Upper lobe of right lung (tissue), 1 donor: Measurements from ENCODE around the gene JCAD. TPM values are rescaled to one million over a fixed set of nuclear protein-coding genes. Genes with fewer than 3 reads are reported as not detected.

Experiments
- ATAC-seq: fragments of 200-7000 bp; cut with Tn5 transposase; one replicate; pipeline ENCODE4 v1.9.1; 2020; ENCODE audit warnings: mild to moderate bottlenecking, moderate library complexity
- DNase-seq: peaks from one replicate; pipeline ENCODE4 v3.0.0-alpha.2; 2020
- H3K27ac ChIP-seq: fragments of 200-600 bp; one replicate; pipeline ENCODE4 v1.8.0; 2022
- H3K27me3 ChIP-seq: fragments of 200-600 bp; one replicate; pipeline ENCODE4 v1.8.0; 2022; ENCODE audit warnings: mild to moderate bottlenecking
- H3K36me3 ChIP-seq: fragments of 200-600 bp; one replicate; pipeline ENCODE4 v1.8.0; 2022
- H3K4me1 ChIP-seq: fragments of 200-600 bp; one replicate; pipeline ENCODE4 v1.8.0; 2022
- H3K4me3 ChIP-seq: fragments of 200-600 bp; one replicate; pipeline ENCODE4 v1.8.0; 2022; ENCODE audit warnings: mild to moderate bottlenecking
- H3K9me3 ChIP-seq: fragments of 200-600 bp; one replicate; pipeline ENCODE4 v1.8.0; 2022
- intact Hi-C: fragments of 100-400 bp; cut with DNase I; formaldehyde crosslinking; loops from one replicate; pipeline ENCODE4 v1.11.0; 2022
- total RNA-seq: library from RNA; stranded (reverse); fragmentation: NEBNext Ultra II Directional; extraction: Animal tissue kit (Norgen Biotek cat#: 25700); gene quantifications from one replicate; pipeline ENCODE4 v1.2.1, GENCODE V29; 2021
- TF ChIP-seq, protein P1 (sequence below): fragments of 200-600 bp; IDR thresholded peaks from one replicate; pipeline ENCODE4 v1.8.0; 2022; ENCODE audit warnings: antibody characterized with exemption
- donor health status: DM: no; HTN: yes; CAD: no; lungs with severe emphysema.

Gene JCAD
- total RNA-seq, 1 donor from 2014 or later: 67.6 TPM

DNA sequence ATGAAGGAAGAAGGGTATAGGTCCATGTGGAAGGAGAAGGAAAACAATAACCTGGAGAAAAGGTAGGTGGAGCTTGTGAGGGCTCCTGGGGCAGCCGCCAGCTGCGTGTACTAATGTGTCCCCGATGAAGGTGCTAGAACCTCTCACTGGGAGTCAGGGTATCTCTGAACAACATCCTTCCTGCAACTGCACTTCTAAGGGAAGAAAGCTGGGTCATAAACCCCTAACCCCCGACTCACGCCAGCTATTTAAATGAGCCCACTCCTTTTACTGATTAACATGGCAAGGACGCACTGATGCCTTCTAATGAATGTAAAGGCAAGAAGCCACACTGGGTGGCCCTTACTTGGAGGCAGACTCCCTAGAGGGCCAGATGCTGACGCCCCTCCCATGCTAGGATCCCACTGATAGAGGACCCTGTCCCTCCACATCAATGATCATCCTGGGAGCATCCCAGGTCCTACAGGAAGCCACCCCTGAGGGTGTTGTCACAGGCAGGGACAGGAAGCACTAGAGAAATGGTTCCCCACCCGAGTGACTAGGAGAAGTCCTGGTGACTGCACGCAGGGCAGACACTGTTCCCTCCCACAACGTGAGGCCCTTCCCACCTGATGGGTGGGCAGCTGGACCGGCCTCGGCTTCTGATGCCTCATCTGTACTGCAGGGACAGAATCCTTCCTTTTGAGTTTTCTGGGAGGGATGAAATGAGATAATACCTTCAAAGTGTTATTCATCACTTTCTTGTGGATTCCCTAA is 20.4 kb downstream of the JCAD start:
- Histone ChIP-seq H3K9me3 (no peaks in the 10 kb centered on the region), H3K4me1 (peaks cover 23% of the 10 kb centered on the region), H3K36me3 (no peaks in the 10 kb centered on the region), H3K4me3 (no peak overlapping the region), H3K27me3 (no peaks in the 10 kb centered on the region), H3K27ac (peak overlapping the region; percentile 6)
- no peak for DNase-seq
- intact Hi-C loops: no loop called here
- ATAC-seq: peak; percentile 17
- TF ChIP-seq, protein P1, sequence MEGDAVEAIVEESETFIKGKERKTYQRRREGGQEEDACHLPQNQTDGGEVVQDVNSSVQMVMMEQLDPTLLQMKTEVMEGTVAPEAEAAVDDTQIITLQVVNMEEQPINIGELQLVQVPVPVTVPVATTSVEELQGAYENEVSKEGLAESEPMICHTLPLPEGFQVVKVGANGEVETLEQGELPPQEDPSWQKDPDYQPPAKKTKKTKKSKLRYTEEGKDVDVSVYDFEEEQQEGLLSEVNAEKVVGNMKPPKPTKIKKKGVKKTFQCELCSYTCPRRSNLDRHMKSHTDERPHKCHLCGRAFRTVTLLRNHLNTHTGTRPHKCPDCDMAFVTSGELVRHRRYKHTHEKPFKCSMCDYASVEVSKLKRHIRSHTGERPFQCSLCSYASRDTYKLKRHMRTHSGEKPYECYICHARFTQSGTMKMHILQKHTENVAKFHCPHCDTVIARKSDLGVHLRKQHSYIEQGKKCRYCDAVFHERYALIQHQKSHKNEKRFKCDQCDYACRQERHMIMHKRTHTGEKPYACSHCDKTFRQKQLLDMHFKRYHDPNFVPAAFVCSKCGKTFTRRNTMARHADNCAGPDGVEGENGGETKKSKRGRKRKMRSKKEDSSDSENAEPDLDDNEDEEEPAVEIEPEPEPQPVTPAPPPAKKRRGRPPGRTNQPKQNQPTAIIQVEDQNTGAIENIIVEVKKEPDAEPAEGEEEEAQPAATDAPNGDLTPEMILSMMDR: no peak

DNA sequence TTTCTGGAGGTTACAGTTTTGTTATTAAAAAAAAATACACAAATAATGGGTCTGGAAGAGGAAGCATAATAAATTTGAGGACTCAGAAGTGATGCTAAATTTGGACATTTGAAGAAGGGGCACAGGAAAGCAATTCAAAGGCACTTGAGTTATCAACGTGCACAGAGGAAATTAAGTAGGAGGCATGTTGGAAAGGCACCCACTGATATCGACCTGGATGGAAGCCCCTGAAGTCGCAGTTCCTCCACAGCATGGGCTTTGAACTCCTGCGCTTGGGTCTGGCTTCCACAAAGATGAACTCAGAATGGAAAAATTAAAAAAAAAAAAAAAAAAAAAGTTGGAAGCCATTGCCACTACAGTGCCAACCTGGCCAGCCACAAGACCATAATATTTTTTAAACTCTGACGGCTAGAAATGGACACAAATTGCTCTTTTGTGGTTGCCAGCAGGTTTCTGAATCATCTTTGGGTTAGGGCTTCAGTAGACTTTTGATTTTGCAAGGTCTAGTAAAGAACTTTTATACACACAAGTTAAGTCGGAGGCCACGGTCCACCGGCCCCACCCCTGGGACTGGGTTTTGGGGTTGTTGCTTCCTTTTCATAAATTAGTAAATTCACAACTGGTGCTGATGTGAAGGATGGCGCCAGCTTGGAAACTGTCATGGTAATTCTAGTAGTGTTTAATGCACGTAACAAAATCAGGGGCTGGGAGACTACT is 21.6 kb downstream of the JCAD start:
- DNase-seq: no peak

DNA sequence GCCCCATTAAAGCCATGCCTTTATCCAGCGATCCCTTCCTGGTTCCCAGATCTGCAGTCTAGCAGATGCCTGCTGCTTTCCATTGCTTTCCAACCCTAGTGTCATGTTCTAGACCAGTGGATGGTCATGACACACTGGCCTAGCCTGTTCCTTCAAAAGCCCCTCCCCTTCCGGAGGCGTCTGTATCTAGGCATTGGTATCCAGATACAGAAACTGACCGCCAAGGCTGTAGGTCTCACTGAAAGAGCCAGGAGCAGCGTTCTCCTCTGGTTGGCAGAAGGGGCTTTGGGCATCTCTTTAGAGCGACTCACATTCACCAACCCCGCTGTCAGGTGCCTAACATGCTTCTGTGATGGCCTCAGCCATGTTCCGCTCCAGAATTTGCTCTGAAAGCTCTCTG is 22.6 kb downstream of the JCAD start:
- ATAC-seq (no peak), DNase-seq (no peak)
- no peak overlapping the region for H3K27ac ChIP-seq
- H3K36me3 ChIP-seq: no peaks in the 10 kb centered on the region
- no peak overlapping the region for H3K4me3 ChIP-seq
- no peaks in the 10 kb centered on the region for H3K27me3 ChIP-seq
- intact Hi-C loops: no loop called here
- TF ChIP-seq, protein P1: no peak
- H3K4me1 ChIP-seq: peaks cover 15% of the 10 kb centered on the region
- no peaks in the 10 kb centered on the region for H3K9me3 ChIP-seq

More for the DNA sequence above, 21.6 kb downstream of the JCAD start:
- H3K27ac ChIP-seq: no peak overlapping the region
- H3K36me3 ChIP-seq: no peaks in the 10 kb centered on the region
- no peak overlapping the region for H3K4me3 ChIP-seq
- intact Hi-C loops: no loop called here
- H3K9me3 ChIP-seq: no peaks in the 10 kb centered on the region
- peaks cover 23% of the 10 kb centered on the region for H3K4me1 ChIP-seq
- TF ChIP-seq, protein P1: no peak
- H3K27me3 ChIP-seq: no peaks in the 10 kb centered on the region
- no peak for ATAC-seq

DNA sequence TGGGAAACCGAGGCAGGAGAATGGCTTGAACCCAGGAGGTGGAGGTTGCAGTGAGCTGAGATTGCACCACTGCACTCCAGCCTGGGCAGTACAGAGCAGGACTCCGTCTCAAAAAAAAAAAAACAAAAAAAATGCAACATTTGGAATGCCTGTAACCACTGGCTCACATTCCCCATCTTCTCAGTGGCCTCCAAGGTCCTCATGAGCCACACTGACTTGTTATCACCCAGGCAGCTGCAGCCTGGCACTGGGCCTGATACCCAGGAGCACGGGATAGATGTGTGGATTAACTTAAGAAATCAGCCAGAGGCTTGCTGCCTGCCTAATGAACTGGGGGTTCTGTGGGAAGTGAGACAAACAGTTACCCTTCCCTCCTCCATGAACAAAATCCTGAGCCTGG is 23.0 kb downstream of the JCAD start:
- no peaks in the 10 kb centered on the region for H3K27me3 ChIP-seq
- ATAC-seq: no peak
- H3K4me1 ChIP-seq: peaks cover 11% of the 10 kb centered on the region
- no peak for DNase-seq
- TF ChIP-seq, protein P1: no peak
- H3K9me3 ChIP-seq: no peaks in the 10 kb centered on the region
- intact Hi-C loops: no loop called here
- H3K27ac ChIP-seq: no peak overlapping the region
- no peak overlapping the region for H3K4me3 ChIP-seq
- H3K36me3 ChIP-seq: no peaks in the 10 kb centered on the region

DNA sequence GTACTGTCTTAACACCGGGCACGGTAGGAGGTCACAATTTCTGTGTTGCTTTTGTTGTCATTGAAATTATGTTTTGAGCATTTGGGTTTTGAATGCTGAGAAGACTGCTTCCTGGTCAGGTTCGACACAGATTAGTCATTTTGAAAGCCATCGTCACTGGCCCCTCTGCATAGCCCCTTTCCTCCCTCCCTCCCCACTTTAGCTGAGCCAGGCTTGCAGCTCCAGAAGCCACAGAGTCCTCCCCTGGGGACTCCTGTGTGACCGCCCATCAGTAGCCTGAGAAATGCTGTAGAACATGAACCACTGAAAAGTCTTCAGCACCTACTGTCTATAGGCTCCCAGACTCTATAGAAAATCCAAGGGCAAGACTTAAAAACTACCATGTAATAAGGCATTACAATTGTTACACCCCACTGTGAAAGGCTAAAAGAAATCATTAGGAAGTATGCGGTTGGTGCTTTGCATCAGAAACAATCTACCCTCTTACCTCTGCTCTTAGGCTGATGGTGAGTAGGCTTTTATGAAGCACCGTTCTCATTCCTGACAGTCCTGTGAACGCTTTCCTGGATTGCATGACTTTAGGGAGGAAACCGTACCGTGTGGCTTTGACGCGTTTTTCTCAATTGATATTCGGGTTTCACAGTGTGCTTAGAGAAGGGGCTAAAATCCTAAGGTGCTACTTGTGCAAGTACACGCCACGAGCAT is 24.8 kb downstream of the JCAD start:
- TF ChIP-seq, protein P1: no peak
- DNase-seq: no peak
- Histone ChIP-seq H3K27ac (no peak overlapping the region), H3K9me3 (no peaks in the 10 kb centered on the region), H3K36me3 (no peaks in the 10 kb centered on the region), H3K27me3 (no peaks in the 10 kb centered on the region), H3K4me1 (peaks cover 6% of the 10 kb centered on the region), H3K4me3 (no peak overlapping the region)
- intact Hi-C loops: no loop called here
- ATAC-seq: no peak
